ENCODE data around the gene SAMD4A. TPM values are rescaled to one million over a fixed set of nuclear protein-coding genes. Genes with fewer than 3 reads are reported as not detected.

Gene SAMD4A
- total RNA-seq, 1 donor from 2014 or later, result 66.0 TPM

DNA sequence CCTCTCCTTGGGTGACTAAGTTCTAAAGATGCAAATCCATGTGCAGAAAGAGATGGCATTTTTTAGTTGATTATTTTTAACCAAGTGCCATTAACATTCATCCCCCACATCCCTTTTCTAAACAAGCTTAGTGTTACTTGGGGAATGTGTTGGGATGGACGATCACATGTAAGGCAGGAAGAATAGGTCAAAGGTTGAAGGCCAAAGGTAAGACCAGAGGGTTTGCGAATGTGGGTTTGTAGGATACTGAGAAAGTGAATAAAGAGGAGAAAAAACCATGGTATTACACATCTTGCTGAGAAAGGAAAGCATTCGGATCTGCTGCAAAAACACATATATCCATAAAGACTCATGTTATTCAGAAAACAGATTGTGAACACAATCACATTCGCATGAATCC lies 224.1 kb downstream of the SAMD4A start:
- intact Hi-C loops (cut with DNase I), result no loop called here
- TF ChIP-seq, protein P1, sequence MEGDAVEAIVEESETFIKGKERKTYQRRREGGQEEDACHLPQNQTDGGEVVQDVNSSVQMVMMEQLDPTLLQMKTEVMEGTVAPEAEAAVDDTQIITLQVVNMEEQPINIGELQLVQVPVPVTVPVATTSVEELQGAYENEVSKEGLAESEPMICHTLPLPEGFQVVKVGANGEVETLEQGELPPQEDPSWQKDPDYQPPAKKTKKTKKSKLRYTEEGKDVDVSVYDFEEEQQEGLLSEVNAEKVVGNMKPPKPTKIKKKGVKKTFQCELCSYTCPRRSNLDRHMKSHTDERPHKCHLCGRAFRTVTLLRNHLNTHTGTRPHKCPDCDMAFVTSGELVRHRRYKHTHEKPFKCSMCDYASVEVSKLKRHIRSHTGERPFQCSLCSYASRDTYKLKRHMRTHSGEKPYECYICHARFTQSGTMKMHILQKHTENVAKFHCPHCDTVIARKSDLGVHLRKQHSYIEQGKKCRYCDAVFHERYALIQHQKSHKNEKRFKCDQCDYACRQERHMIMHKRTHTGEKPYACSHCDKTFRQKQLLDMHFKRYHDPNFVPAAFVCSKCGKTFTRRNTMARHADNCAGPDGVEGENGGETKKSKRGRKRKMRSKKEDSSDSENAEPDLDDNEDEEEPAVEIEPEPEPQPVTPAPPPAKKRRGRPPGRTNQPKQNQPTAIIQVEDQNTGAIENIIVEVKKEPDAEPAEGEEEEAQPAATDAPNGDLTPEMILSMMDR (IDR thresholded peaks at IDR 0.05), result no peak

DNA sequence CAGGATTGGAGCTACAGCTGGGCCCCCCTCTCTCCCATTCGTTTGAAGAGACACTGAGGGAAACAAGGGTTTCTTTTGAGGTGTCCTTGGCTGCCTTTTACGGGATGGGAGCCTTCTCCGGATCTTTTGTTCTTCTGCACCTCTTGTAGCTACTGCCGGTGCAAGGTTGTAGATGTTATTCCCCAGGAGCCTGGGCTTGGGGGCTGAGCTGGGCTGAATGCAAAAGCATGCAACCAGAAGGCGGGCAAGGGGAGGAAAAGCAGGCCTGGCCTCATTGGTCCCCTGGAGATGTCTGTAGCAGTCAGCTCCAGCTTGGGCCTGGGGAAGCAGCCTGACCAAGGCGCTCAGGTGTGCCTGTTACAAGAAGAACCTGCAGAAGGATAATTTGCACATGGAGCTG lies 225.4 kb downstream of the SAMD4A start:
- H3K27me3 ChIP-seq, result no peaks in the 10 kb centered on the region
- H3K4me1 ChIP-seq, result peaks cover 0 to 2% of the 10 kb centered on the region in 2 donors
- TF ChIP-seq, protein P1 (IDR thresholded peaks at IDR 0.05), result no peak
- peak in 1 of 2 donors; percentile 58 for DNase-seq (ENCODE audit: low spot score in 2 of 2)
- intact Hi-C loops (cut with DNase I), result no loop called here
- peaks cover 37 to 43% of the 10 kb centered on the region in 2 donors for H3K36me3 ChIP-seq
- no peaks in the 10 kb centered on the region for H3K9me3 ChIP-seq
- no peak overlapping the region for H3K4me3 ChIP-seq
- H3K27ac ChIP-seq, result no peak overlapping the region

More for the DNA sequence above, 224.1 kb downstream of the SAMD4A start:
- H3K4me1 ChIP-seq, result no peaks in the 10 kb centered on the region
- no peak overlapping the region for H3K27ac ChIP-seq
- H3K9me3 ChIP-seq, result no peaks in the 10 kb centered on the region
- H3K27me3 ChIP-seq, result no peaks in the 10 kb centered on the region
- no peak for DNase-seq (ENCODE audit: low spot score in 2 of 2)
- peaks cover 44 to 51% of the 10 kb centered on the region in 2 donors for H3K36me3 ChIP-seq
- H3K4me3 ChIP-seq, result no peak overlapping the region

DNA sequence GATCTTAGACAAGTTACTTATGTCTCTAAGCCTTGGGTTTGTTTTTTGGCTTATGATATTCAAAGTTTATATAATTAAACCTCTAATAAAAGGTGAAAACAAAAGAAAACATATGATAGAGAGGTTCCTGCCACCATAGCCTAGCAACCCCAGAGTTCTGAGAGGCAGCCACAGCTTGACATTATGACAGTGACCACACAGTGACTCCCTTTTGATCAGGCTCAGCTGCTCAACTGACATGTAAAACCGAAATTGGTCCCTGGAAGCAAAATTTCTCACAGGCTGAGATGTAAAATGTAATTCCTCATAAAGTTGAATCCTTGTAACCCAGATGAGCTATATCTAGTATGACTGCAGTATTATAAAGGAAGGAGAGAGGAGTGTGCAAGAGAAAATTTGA lies 227.2 kb downstream of the SAMD4A start:
- Histone ChIP-seq H3K27me3 (no peaks in the 10 kb centered on the region), H3K36me3 (peaks cover 20 to 26% of the 10 kb centered on the region in 2 donors), H3K27ac (no peak overlapping the region), H3K9me3 (no peaks in the 10 kb centered on the region), H3K4me3 (no peak overlapping the region), H3K4me1 (peaks cover 0 to 2% of the 10 kb centered on the region in 2 donors)
- no peak for DNase-seq (ENCODE audit: low spot score in 2 of 2)
- TF ChIP-seq, protein P1 (IDR thresholded peaks at IDR 0.05), result no peak
- intact Hi-C loops (cut with DNase I), result no loop called here

DNA sequence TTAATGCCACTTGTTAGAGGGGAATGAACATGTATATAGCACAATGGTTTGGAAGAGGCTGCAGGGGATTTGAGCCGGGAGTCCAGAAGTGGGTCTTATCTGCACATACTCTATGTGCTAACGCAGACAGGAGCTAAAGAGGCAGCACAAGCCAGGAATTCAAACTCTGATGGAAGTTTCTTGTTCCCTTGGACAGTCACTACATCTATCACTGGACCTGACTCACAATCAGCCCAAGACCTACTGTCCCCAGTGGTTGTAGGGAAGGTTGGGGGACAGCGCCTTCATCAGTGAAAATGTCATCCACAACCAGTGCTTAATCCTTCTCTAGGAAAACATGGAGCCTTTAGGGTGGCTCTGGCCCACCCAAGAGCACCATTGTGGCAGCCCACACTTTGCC lies 227.9 kb downstream of the SAMD4A start:
- no peak overlapping the region for H3K4me3 ChIP-seq
- no peaks in the 10 kb centered on the region for H3K9me3 ChIP-seq
- peaks cover 0 to 2% of the 10 kb centered on the region in 2 donors for H3K4me1 ChIP-seq
- no peaks in the 10 kb centered on the region for H3K27me3 ChIP-seq
- H3K36me3 ChIP-seq, result peaks cover 13 to 19% of the 10 kb centered on the region in 2 donors
- no peak for DNase-seq (ENCODE audit: low spot score in 2 of 2)
- TF ChIP-seq, protein P1 (IDR thresholded peaks at IDR 0.05), result no peak
- intact Hi-C loops (cut with DNase I), result no loop called here
- H3K27ac ChIP-seq, result no peak overlapping the region

DNA sequence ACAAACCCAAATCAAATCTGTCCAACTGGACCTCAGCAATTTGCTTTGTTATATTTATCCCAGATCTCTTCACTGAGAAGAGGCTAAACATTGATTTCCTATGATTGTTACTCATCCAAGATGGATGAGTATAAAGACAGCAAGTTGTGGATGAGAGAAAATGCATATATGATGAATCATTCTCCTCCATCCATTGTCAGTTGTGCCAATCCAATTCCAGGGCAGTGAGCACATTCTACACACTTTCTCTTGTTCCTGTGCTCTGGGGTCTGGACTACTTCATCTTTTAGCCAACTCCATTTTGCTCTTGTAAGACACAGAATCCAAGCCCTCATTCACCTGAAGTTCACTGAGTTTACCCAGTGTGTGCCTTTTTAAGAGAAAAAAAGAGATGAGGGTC lies 230.0 kb downstream of the SAMD4A start:
- peaks cover 0 to 2% of the 10 kb centered on the region in 2 donors for H3K4me1 ChIP-seq
- DNase-seq (ENCODE audit: low spot score in 2 of 2), result no peak
- no peak overlapping the region for H3K4me3 ChIP-seq
- no peak overlapping the region for H3K27ac ChIP-seq
- H3K27me3 ChIP-seq, result no peaks in the 10 kb centered on the region
- no peaks in the 10 kb centered on the region for H3K9me3 ChIP-seq
- peaks cover 4 to 6% of the 10 kb centered on the region in 2 donors for H3K36me3 ChIP-seq
- TF ChIP-seq, protein P1 (IDR thresholded peaks at IDR 0.05), result no peak
- intact Hi-C loops (cut with DNase I), result no loop called here

DNA sequence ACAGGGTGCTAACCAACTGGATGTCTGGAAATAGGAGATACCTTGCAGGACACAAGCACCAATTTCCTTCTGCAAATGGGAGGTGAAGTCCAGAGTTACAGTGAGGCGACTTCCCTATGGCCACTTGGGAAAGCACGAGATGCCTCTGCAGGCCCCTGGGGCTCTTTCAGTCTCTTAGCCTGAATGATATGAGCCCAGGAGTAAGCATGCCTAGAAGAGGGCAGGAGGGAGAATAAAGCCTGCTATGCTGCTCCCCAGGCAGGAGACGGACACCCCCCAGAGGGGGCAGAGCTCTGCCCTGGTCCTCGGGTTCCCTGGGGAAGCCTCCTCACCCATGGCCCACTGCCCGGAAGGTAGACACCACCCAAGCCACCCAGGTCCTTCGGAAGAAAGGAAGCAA lies 230.6 kb downstream of the SAMD4A start:
- no peak overlapping the region for H3K27ac ChIP-seq
- H3K36me3 ChIP-seq, result peaks cover 0 to under 1% of the 10 kb centered on the region in 2 donors
- TF ChIP-seq, protein P1 (IDR thresholded peaks at IDR 0.05), result no peak
- intact Hi-C loops (cut with DNase I), result no loop called here
- H3K9me3 ChIP-seq, result no peaks in the 10 kb centered on the region
- H3K27me3 ChIP-seq, result no peaks in the 10 kb centered on the region
- DNase-seq (ENCODE audit: low spot score in 2 of 2), result peak in 1 of 2 donors; percentile 39
- H3K4me3 ChIP-seq, result no peak overlapping the region
- peaks cover 0 to 2% of the 10 kb centered on the region in 2 donors for H3K4me1 ChIP-seq
